GM06990 (cell line): ENCODE results near the gene CPA4.

Experiments used
- DNase-seq: peaks from one replicate; pipeline ENCODE4 v3.0.0-alpha.2; 2011; ENCODE audit not compliant: insufficient read length; ENCODE audit errors: extremely low read depth
- H3K27me3 ChIP-seq: replicated peaks from 2 replicates; pipeline ENCODE4 v1.6.0; 2011; ENCODE audit warnings: low read length; ENCODE audit not compliant: control insufficient read depth, insufficient read depth
- H3K36me3 ChIP-seq: 2 replicates; pipeline ENCODE4 v1.5.1; 2011; ENCODE audit warnings: low read length; ENCODE audit not compliant: control insufficient read depth, insufficient read depth
- H3K4me3 ChIP-seq: replicated peaks from 2 replicates; pipeline ENCODE4 v1.5.1; 2011; ENCODE audit warnings: low read depth, mild to moderate bottlenecking, control low read depth, low read length
- TF ChIP-seq, protein P1 (sequence below): IDR thresholded peaks from 2 replicates; pipeline ENCODE4 v1.5.1; 2011; ENCODE audit warnings: low read length, control low read depth, mild to moderate bottlenecking, inconsistent platforms; ENCODE audit not compliant: insufficient read depth, poor library complexity, severe bottlenecking

Gene CPA4

GRCh38 chr7:130278860-130279259, 14.1 kb upstream of the CPA4 start:
- Histone ChIP-seq H3K27me3 (no peaks in the 10 kb centered on the region), H3K36me3 (no peaks in the 10 kb centered on the region), H3K4me3 (no peak overlapping the region)
- TF ChIP-seq, protein P1, sequence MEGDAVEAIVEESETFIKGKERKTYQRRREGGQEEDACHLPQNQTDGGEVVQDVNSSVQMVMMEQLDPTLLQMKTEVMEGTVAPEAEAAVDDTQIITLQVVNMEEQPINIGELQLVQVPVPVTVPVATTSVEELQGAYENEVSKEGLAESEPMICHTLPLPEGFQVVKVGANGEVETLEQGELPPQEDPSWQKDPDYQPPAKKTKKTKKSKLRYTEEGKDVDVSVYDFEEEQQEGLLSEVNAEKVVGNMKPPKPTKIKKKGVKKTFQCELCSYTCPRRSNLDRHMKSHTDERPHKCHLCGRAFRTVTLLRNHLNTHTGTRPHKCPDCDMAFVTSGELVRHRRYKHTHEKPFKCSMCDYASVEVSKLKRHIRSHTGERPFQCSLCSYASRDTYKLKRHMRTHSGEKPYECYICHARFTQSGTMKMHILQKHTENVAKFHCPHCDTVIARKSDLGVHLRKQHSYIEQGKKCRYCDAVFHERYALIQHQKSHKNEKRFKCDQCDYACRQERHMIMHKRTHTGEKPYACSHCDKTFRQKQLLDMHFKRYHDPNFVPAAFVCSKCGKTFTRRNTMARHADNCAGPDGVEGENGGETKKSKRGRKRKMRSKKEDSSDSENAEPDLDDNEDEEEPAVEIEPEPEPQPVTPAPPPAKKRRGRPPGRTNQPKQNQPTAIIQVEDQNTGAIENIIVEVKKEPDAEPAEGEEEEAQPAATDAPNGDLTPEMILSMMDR = no peak
- DNase-seq = no peak

- TF ChIP-seq, protein P1 = no peak
- Histone ChIP-seq H3K27me3 (no peaks in the 10 kb centered on the region), H3K36me3 (no peaks in the 10 kb centered on the region), H3K4me3 (no peak overlapping the region)
- DNase-seq = no peak
Observed at GRCh38 chr7:130279286-130279685, 13.7 kb upstream of the CPA4 start.

DNA sequence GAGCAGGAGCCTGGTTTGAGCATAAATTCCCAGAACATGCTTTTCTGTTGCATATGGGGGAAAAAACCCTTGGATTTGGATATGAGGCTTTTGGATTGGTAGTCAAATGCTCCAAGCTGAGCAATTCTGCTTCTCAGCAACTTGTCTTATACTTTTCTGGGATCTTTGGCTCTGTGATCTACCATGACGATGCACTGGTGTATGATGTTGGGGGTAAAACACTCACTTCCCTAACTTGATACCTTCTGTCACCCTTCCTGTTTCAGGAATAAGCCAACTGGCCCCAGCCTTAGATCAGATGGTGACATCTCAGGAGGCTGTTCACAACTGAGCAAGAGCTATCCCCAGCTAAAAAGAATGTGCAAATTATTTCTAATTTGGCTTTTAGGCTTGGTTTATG, 13.1 kb upstream of the CPA4 start:
- Histone ChIP-seq H3K4me3 (no peak overlapping the region), H3K27me3 (no peaks in the 10 kb centered on the region), H3K36me3 (no peaks in the 10 kb centered on the region)
- no peak for DNase-seq
- TF ChIP-seq, protein P1 = no peak

DNA sequence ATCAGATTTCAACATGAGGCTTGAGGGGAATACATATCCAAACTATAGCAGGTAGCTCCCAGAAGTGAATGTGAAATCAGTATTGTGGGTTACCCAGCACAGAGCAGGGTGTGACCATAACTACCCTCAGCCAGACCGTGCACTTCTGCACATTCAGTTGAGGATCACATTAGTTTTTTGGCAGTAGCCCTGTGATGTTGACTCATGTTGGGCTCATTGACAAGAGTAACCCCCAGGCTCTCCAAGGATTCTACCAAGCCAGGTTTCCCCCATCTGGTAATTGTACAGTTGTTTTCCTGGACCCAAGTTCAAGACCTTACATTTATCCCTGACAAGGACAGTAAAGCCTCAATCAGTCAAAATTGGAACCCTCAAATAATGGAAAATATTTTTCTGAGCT, 11.7 kb upstream of the CPA4 start:
- Histone ChIP-seq H3K36me3 (no peaks in the 10 kb centered on the region), H3K27me3 (no peaks in the 10 kb centered on the region), H3K4me3 (no peak overlapping the region)
- TF ChIP-seq, protein P1 = no peak
- DNase-seq = no peak

DNA sequence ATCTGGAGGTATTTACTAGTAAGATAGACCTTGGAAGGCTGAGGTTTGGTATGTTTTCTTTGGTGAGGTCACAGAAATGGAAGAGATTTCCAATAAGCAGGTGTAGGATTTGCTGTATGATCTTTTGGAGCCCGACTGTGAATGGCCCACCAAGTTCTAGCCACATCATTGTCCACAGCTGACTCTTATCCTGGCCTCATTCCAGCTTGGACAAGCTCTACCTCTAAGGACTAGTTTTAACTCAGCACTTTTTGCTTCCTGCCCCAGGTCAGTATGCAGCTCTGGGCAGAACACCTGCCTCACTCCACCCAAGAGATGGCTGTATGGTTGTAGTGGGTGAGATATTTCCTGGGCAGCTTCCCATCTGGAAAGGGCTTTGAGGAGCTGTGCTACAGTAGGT, 6.1 kb upstream of the CPA4 start:
- Histone ChIP-seq H3K4me3 (no peak overlapping the region), H3K36me3 (no peaks in the 10 kb centered on the region), H3K27me3 (no peaks in the 10 kb centered on the region)
- TF ChIP-seq, protein P1 = no peak
- DNase-seq = no peak

GRCh38 chr7:130288168-130288567, 4.8 kb upstream of the CPA4 start:
- no peaks in the 10 kb centered on the region for H3K36me3 ChIP-seq
- TF ChIP-seq, protein P1 = no peak
- no peak for DNase-seq
- H3K27me3 ChIP-seq = no peaks in the 10 kb centered on the region
- no peak overlapping the region for H3K4me3 ChIP-seq
